HS-5 (cell line): ENCODE measurements around the gene RPS10.

Experiments
- DNase-seq: peaks from one replicate; pipeline ENCODE4 v3.0.0-alpha.2; 2012; ENCODE audit warnings: low read depth

RPS10 gene

GRCh38 chr6:34370361-34370760 lies 55.5 kb downstream of the RPS10 start:
- no peak for DNase-seq

GRCh38 chr6:34369385-34369784 lies 56.5 kb downstream of the RPS10 start:
- no peak for DNase-seq
